Measurements from ENCODE around the gene CARNS1.

GRCh38 chr11:67371911-67372320 lies 43.6 kb upstream of the CARNS1 start:
- TF ChIP-seq, protein P1, sequence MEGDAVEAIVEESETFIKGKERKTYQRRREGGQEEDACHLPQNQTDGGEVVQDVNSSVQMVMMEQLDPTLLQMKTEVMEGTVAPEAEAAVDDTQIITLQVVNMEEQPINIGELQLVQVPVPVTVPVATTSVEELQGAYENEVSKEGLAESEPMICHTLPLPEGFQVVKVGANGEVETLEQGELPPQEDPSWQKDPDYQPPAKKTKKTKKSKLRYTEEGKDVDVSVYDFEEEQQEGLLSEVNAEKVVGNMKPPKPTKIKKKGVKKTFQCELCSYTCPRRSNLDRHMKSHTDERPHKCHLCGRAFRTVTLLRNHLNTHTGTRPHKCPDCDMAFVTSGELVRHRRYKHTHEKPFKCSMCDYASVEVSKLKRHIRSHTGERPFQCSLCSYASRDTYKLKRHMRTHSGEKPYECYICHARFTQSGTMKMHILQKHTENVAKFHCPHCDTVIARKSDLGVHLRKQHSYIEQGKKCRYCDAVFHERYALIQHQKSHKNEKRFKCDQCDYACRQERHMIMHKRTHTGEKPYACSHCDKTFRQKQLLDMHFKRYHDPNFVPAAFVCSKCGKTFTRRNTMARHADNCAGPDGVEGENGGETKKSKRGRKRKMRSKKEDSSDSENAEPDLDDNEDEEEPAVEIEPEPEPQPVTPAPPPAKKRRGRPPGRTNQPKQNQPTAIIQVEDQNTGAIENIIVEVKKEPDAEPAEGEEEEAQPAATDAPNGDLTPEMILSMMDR (conservative IDR thresholded peaks at IDR 0.05 in 1 of 2, IDR thresholded peaks at IDR 0.05 in 1 of 2; ENCODE audit: extremely low read depth in 1 of 2, insufficient read depth in 1 of 2, low read depth in 1 of 2, low read length in 2 of 2), result no peak
- no peak for TF ChIP-seq EZH2 (IDR thresholded peaks at IDR 0.05; ENCODE audit: borderline replicate concordance, low read length)

Data from mammary epithelial cell (primary cell).